ENCODE measurements around the gene PLXNB1.

PLXNB1 gene

GRCh38 chr3:48356419-48356818 lies 73.5 kb downstream of the PLXNB1 start:
- no peak for DNase-seq

- no peak for DNase-seq
Observed at GRCh38 chr3:48353987-48354386, 75.9 kb downstream of the PLXNB1 start.

All from bone marrow (tissue), 2 donors.